Kidney epithelial cell (primary cell): Measurements from ENCODE around the gene BTNL8. TPM values are rescaled to one million over a fixed set of nuclear protein-coding genes. Genes with fewer than 3 reads are reported as not detected.
A peak's percentile ranks its signal among the peaks of the same experiment; 100 is the strongest.

ENCODE experiments used
- DNase-seq: peaks from one replicate; pipeline ENCODE4 v3.0.0-alpha.2; 2010; ENCODE audit warnings: low read depth
- H3K27me3 ChIP-seq: 2 replicates; pipeline ENCODE4 v1.6.0; 2011; ENCODE audit warnings: low read length; ENCODE audit not compliant: control insufficient read depth, insufficient read depth
- H3K36me3 ChIP-seq: 2 replicates; pipeline ENCODE4 v1.5.1; 2011; ENCODE audit warnings: low read length; ENCODE audit not compliant: control insufficient read depth, insufficient read depth
- H3K4me3 ChIP-seq: 2 replicates; pipeline ENCODE4 v1.5.1; 2011; ENCODE audit warnings: low read depth, mild to moderate bottlenecking, control low read depth, low read length
- CTCF ChIP-seq: IDR thresholded peaks from 2 replicates; pipeline ENCODE4 v1.5.1; 2011; ENCODE audit warnings: mild to moderate bottlenecking, moderate library complexity, low read length, control low read depth, inconsistent platforms; ENCODE audit not compliant: insufficient read depth, poor library complexity, severe bottlenecking
- total RNA-seq: library from RNA; depleted of rRNA; stranded (reverse); fragments of >200 nt; gene quantifications from 2 replicates; pipeline ENCODE4 v1.2.3, GENCODE V29; 2015

The BTNL8 gene
- total RNA-seq, 1 donor from 2014 or later, result not detected

- Histone ChIP-seq H3K4me3 (no peak overlapping the region), H3K27me3 (no peaks in the 10 kb centered on the region), H3K36me3 (peaks cover 6% of the 10 kb centered on the region)
- DNase-seq, result no peak
- TF ChIP-seq CTCF, result no peak
Observed at GRCh38 chr5:180853848-180854176, 45.1 kb upstream of the BTNL8 start.

- no peak for TF ChIP-seq CTCF
- Histone ChIP-seq H3K36me3 (no peaks in the 10 kb centered on the region), H3K27me3 (no peaks in the 10 kb centered on the region), H3K4me3 (no peak overlapping the region)
- no peak for DNase-seq
Observed at GRCh38 chr5:180858586-180858985, 40.4 kb upstream of the BTNL8 start.

- H3K27me3 ChIP-seq, result no peaks in the 10 kb centered on the region
- peak overlapping the region; percentile 98 for H3K4me3 ChIP-seq
- TF ChIP-seq CTCF, result peak; percentile 20
- H3K36me3 ChIP-seq, result no peaks in the 10 kb centered on the region
- no peak for DNase-seq
Observed at GRCh38 chr5:180860273-180860886, 38.6 kb upstream of the BTNL8 start.

- Histone ChIP-seq H3K36me3 (no peaks in the 10 kb centered on the region), H3K27me3 (no peaks in the 10 kb centered on the region), H3K4me3 (peak within 1 kb of the TSS; percentile 98)
- peak; percentile 32 for DNase-seq
- no peak for TF ChIP-seq CTCF
Observed at GRCh38 chr5:180860887-180861822, 37.8 kb upstream of the BTNL8 start, which contains the start of gene ZFP62. ZFP62 (minus strand) TSS chr5:180861276; CDS start chr5:180861219, 57 bp downstream.

GRCh38 chr5:180862645-180863044 is 36.3 kb upstream of the BTNL8 start:
- H3K4me3 ChIP-seq, result no peak overlapping the region
- no peak for TF ChIP-seq CTCF
- DNase-seq, result no peak
- no peaks in the 10 kb centered on the region for H3K36me3 ChIP-seq
- no peaks in the 10 kb centered on the region for H3K27me3 ChIP-seq
